Measurements from ENCODE around the gene NTMT1.

The NTMT1 gene

DNA sequence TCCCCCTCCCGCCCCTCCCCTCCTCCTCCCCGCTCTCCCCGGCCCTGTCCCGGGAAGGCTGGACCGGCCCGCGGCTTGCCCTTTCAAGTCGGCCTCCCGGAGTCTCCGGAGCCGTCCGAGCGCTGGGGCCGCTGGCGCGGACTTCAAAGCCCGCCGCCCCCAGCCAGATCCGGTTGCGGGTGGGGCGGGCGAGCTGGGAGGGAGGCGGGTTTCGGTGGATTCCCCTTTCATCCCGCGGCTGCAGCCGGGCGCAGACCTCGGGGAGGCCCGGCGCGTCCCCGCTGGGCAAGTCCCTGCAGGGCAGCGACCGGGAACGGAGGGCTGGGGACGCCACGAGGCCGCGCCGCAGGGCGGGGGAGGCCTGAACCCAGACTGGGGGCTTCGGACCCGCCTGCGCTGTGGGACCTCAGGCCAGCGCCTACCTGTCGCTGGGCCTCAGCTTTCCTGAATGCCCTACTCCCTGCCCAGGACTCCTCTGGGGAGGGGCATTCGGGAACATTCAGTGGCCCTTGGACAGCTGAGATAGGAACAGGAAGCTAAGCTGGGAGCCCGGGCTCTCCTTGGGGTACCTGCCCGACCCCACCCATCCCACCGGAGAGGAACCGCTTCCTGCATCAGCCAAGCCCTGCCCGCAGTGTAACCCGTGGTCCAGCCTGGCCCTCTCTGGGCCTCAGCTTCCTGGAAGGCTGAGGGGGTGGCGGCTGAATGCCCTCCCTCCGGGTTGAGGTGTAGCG is 28.4 kb upstream of the NTMT1 start:
- peak; percentile 92 for DNase-seq (ENCODE audit: low read depth, low spot score)

GRCh38 chr9:129598089-129598596 is 27.8 kb upstream of the NTMT1 start:
- DNase-seq (ENCODE audit: low read depth, low spot score): no peak

- no peak for DNase-seq (ENCODE audit: low read depth, low spot score)
Observed at GRCh38 chr9:129601082-129601674, 24.8 kb upstream of the NTMT1 start.

GRCh38 chr9:129602598-129603415 is 23.2 kb upstream of the NTMT1 start:
- no peak for DNase-seq (ENCODE audit: low read depth, low spot score)

DNA sequence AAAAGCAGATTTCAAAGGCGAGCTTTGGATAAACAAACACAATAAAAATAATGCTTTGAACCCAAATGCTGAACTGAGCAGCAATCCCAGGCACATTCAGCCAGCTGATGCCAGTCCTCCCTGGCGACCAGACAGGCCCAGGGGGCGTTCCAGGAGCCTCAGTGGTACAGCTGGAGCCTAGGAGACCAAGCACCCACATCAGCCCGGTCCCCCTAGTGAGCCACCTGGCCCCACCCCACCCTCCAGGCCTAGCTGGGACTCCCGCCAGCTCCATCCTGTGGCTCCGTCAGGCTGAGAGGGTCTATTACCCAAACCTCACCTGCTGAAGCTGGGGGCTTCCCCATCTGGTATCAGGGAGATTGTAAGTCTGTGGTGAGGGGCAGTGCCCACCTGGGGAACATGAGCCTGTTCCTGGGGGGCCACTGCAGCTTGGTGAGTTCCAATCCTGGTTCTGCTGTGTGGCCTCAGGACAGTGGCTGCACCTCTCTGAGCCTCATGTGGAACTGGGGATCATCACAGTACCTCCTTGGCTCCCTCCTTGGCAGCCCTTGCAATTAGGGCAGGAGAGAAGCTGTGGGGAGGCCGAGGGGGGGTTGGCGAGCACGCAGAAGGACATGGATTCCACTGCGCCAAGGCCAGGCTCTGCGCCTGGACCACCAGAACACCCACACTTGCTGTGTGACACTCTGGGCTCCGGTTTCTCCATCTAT is 21.8 kb upstream of the NTMT1 start:
- DNase-seq (ENCODE audit: low read depth, low spot score): no peak

DNA sequence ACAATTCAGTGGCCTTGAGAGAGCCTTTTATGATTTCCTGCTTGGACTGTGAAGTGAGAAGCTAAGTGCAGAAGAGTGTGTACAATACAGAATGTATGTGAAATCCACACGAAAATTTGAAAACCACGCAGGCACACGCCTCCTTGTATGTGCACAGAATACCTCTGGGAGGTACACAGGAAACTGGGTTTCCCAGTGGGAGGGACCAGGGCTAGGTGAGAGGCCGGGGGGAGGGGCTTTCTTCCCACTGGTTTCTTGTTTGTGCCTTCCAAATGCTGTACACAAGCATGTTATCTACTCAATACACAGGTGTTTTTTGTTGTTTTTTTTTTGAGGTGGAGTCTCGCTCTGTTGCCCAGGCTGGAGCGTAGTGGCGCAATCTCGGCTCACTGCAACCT is 21.2 kb upstream of the NTMT1 start:
- DNase-seq (ENCODE audit: low read depth, low spot score): no peak

DNA sequence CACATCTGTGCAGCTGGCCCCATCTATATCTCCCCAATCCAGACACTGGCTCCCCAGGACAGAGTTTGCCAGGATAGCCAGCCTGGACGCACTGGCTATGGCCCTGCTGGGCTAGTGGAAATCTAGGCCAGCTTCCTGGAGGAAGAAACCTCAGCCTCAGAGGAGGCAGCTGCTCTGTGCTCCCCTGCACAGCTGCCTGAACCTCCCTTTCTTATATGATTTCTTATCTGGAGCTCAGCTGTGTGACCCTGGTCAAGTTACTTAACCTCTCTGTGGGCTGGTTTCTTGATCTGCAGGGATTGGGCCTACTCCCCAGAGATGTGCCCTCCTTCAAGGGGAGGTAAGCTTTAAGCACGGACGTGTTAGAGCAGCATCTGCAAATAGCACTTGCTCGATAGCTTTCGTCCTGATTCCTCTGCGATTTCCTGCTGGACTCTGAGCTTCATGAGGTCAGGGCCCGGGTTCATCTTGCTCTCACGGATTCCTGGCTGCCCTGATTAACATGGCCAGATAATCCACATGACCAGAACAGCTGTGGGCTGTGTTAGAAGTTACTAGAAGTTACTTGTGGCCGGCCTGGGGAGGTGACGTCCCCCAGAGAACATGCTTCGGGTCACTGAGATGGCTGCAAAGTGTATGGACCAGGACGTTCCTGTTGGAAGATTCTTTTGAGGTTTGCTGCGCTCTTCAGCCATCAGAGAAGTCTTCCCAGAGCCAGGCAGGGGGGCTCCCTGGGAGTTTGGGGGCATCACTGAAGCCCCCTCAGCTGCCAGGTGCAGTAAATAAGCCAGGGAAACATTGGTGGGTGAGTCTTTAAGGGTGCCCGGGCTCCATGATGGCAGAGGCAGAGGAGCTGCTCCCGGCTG is 19.6 kb upstream of the NTMT1 start:
- no peak for DNase-seq (ENCODE audit: low read depth, low spot score)

DNA sequence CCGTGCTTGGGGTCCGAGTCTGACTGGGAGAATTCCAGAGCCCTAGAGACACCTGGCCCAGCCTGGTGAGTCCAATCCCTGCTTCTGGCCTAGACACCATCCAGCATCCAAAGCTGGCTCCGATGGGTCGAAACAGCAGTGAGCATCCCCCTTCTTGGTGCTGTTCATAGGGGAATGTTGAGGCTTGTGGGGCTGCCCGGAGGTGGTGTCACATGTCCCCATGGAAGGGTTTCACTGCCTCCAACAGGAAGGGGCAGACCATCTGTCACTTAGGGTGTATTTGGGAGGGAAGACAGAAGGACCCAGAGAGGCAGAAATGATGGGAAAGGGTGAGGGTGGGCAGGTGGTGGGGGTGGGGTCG is 19.0 kb upstream of the NTMT1 start:
- no peak for DNase-seq (ENCODE audit: low read depth, low spot score)

DNA sequence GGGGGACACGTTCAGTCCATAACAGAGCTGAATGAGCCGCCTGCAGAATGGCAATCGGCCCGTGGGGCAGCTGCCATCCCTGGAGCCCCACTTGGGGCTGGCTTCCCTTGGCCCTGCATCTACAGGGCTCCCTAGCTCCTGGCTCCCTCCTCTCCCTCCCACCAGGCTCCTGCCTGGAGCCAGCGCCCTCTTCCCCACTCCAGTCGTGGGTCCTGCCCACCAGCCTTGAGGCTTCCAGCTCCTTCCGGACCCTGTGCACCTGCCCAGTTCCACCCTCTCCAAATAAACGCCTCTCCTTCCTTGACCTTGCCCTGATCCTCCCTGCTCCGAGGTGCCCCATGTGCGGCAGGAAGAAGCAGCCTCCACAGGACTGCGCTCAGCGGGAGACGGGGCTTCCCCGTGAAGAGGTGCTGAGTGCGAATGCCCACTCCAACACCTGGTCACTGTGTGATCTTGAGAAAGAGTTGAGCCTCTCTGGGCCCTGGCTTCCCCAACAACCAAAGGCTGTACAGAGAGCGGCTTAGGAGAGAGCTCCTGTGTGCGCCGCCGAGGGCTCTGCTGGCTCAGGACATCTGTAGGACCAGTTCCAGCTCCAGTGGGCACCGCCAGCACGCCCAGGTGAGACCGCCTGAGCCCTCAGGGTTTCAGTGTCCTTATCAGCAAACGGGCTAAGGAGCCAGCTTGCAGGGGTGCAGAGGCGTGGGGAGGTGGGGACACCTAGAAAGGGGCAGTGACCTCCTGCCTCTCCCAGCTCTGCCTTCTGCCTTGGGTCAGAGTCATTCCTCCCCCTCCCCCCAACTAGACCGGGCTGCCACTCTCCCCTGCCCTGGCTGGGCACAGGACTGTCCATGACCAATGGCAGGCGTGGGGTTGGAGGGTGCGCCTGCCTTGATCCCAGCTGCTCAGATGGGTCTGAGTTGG is 17.1 kb upstream of the NTMT1 start:
- no peak for DNase-seq (ENCODE audit: low read depth, low spot score)

DNA sequence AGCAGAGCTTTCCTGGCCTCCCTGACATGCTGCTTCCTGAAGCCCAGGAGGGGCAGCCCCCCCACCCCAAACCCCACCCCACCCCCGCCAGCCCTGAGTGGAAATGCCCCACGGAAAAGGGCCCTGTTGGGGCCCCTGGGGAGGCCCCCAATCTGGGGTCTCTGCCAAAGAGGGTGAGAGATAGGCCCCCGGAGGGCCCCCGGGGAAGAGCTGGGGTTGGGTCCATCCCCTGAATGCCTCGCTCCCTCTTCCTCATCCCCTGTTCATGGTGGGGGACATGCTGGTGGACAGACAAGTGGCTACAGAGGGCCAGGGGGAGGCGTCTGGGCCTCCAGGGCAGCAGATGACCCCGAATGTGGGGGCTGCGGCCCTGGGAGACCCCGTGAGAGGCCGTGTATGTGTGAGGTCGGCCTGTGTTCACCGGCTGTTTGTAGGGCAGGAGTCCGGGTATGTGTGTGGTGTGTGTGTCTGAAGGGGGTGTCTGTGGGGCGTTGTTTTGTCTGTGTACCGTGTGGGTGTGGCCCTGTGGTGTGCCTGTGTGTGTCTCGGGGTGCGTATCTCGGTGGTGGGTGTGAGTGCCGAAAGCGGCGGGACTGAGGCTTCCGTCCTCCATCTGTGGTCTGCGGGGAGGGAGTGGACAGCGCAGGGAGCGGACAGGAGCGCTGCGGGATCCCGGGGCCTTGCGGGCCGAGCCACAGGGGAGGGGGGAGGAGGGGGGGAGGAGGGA is 16.3 kb upstream of the NTMT1 start:
- DNase-seq (ENCODE audit: low read depth, low spot score): peak; percentile 71

GRCh38 chr9:129610213-129610472 is 15.8 kb upstream of the NTMT1 start:
- DNase-seq (ENCODE audit: low read depth, low spot score): no peak

GRCh38 chr9:129610473-129611306 is 15.3 kb upstream of the NTMT1 start:
- DNase-seq (ENCODE audit: low read depth, low spot score): peak; percentile 86

GRCh38 chr9:129611307-129611800 is 14.6 kb upstream of the NTMT1 start:
- DNase-seq (ENCODE audit: low read depth, low spot score): no peak

DNA sequence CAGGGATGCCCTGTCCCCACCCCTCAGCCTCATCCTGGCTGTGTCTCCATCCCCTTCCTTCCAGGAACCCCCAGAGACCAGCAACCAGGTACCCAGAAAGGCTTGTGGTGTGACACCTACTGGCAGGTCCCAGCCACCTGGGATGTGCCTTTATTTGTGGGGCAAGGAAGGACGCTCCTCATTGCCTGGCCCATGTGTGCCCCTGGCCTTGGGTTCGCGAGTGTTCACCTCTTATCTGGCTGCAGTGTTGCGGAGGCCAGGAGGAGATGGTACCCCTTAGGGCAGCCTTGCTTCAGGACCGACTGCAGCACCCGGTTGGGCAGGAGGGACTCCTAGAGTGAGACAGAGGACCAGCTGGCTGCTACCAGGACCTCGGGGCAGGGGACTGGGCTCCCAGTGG is 13.8 kb upstream of the NTMT1 start:
- DNase-seq (ENCODE audit: low read depth, low spot score): no peak

DNA sequence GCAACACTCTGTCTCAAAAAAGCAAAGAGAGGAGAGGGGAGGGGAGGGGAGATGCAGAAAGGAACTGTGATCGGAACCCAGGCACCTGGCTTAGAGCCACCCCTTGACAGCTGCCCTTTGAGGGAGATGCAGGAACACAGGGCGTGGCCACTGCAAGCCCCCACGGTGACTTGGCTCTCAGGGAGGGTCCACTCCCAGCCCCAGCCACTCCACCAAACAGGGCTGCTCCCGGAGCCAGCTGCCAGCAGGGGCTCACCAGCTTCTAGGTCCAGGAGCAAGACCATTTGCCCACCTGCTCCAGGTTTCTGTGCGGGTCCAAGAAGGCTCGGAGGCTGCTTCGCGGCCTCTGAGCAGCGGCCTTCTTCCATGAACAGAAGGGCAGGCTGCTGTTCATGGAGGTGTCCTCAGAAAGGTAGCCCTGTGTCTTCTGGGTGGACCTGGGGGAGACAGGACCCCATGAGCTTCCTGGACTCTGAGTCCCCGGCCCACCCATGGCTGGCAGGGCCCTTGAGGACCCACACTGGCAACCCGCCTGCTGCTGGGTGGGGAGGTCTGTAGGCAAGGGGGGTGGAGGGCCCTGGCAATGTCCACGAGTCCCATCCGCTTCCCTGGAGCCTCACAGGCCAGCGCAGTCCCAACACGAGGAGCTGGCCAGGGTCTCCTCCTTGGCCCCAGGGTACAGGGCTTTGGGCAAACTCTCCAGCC is 13.0 kb upstream of the NTMT1 start:
- no peak for DNase-seq (ENCODE audit: low read depth, low spot score)

DNA sequence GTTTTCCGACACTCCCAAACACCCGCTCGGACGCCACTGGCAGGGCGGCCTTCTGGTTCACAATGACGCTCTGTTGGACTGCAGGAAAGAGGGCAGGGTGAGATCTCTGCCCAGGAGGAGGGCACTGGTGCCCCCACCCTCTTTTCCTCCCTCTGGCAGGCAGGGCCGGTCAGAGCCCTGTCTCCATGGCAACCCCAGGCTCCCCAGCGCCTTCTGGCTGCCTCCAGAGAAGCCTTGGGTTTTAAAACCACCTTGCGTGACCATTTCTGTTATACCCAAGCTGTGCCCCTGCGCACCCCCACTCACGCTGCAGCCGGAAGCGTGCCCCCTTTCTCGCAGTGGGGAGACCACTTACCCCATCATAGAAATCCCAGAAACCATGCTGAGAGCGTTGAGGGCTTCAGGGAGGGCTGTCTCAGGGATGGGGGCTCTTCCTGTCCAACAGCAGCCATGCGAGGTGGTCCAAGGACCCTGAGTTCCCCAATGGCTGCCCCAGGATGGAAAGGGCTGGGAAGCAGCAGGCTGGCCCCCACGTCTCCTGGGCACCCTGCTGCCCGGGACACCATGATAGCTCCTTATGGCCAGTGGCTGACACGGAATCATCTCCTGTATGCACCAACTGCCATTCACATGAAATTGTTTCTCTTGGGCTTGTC is 12.3 kb upstream of the NTMT1 start:
- DNase-seq (ENCODE audit: low read depth, low spot score): peak; percentile 74

- no peak for DNase-seq (ENCODE audit: low read depth, low spot score)
Observed at GRCh38 chr9:129614932-129615331, 11.0 kb upstream of the NTMT1 start.
